GM12864 (cell line): ENCODE measurements around the gene PLXDC2.

Experiments
- DNase-seq: peaks from one replicate; pipeline ENCODE4 v3.0.0-alpha.2; 2011; ENCODE audit warnings: low read depth
- H3K4me3 ChIP-seq: 2 replicates; pipeline ENCODE4 v1.5.1; 2011; ENCODE audit warnings: mild to moderate bottlenecking, low read depth, low read length, control low read depth
- TF ChIP-seq, protein P1 (sequence below): IDR thresholded peaks from 2 replicates; pipeline ENCODE4 v1.5.1; 2011; ENCODE audit warnings: low read depth, mild to moderate bottlenecking, moderate library complexity, low read length, control low read depth, inconsistent platforms; ENCODE audit errors: missing control alignments

The PLXDC2 gene

DNA sequence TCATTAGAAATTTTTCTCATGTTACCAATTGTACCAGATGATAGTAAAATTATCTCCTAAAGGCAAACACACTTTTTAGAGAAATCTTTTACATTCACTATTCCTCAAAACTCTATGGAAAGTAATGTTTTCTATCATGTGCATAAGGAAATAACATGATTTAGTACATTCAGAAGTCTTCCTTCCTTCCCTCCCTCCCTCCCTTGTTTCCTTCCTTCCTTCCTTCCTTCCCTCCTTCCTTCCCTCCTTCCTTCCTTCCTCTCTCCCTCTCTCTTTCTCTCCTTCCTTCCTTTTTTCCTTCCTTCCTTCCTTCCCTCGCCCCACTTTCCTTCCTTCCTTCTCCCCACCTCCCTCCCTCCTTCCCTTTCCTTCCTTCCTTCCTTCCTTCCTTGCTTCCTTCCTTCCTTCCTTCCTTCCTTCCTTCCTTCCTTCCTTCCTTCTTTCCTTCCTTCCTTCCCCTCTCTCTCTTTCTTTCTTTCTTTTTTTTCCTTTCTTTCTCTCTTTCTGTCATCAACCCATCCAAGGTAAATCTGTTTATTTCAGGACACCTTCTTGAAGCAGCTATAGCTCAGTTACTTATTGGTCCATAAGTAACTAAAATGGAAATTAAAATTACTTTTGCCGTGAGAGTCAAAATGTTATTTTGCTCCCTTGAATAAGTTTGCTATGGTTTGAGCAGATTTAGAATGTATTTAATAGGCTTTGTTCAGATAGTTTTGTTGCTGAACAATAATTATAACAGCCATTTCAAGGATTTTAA, 197.9 kb downstream of the PLXDC2 start:
- no peak overlapping the region for H3K4me3 ChIP-seq
- TF ChIP-seq, protein P1, sequence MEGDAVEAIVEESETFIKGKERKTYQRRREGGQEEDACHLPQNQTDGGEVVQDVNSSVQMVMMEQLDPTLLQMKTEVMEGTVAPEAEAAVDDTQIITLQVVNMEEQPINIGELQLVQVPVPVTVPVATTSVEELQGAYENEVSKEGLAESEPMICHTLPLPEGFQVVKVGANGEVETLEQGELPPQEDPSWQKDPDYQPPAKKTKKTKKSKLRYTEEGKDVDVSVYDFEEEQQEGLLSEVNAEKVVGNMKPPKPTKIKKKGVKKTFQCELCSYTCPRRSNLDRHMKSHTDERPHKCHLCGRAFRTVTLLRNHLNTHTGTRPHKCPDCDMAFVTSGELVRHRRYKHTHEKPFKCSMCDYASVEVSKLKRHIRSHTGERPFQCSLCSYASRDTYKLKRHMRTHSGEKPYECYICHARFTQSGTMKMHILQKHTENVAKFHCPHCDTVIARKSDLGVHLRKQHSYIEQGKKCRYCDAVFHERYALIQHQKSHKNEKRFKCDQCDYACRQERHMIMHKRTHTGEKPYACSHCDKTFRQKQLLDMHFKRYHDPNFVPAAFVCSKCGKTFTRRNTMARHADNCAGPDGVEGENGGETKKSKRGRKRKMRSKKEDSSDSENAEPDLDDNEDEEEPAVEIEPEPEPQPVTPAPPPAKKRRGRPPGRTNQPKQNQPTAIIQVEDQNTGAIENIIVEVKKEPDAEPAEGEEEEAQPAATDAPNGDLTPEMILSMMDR: no peak
- DNase-seq: no peak

DNA sequence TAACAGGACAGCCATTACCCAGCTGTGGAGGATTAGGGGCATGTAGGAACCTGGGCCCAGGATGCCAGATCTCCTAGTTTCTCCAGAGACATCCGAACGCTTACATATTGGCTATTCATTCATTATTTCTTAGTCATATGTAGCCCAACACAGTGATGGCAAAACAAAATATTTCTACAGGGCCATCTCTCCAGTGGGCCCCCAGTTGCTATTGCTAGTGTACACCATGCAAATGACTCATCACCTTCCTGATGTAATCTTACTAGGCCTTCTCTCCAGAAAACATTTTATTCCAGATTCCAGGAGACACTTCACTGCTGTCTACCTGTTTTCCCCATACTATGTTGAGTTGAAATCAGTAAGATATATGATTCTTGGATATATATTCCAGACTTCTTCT, 201.7 kb downstream of the PLXDC2 start:
- no peak for DNase-seq
- TF ChIP-seq, protein P1: no peak

DNA sequence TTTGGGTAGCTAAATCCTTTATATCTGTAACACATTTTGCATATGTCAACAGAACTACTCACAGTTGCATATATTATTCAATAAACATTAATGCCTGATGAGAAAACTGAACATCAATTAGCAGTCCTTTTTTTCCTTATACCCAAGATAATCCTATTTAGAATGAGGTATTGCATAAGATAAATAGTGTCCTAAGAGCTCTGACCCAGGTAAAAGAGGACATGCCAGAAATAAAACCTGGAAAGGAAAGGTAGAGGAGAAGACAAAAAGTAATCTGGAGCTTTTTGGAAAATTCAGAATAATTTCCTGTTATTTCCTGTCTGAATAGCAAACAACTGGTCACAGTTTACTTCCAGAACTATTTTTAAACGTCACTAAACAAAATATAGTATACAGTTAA, 204.4 kb downstream of the PLXDC2 start:
- no peak for DNase-seq
- TF ChIP-seq, protein P1: no peak
- no peak overlapping the region for H3K4me3 ChIP-seq

More for the DNA sequence above, 201.7 kb downstream of the PLXDC2 start:
- H3K4me3 ChIP-seq: no peak overlapping the region

DNA sequence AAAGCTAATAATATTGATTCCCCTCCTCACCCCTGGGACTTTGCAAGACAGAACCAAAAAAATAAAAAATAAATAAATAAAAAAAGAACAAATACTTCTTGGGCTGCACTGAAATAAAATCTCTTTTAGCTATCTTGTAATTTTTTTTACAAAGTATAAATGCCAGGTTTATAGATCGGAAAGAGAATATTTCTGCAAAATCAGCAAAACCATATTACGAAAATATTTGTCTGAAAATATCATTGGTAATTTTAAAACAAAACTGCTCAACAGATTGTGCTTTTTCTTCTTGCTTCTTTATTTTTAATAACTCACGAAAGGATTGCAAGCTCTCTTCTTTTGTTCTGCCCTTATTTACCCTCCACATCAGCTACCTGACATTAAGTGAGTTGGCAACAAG, 213.3 kb downstream of the PLXDC2 start:
- H3K4me3 ChIP-seq: no peak overlapping the region
- TF ChIP-seq, protein P1: no peak

DNA sequence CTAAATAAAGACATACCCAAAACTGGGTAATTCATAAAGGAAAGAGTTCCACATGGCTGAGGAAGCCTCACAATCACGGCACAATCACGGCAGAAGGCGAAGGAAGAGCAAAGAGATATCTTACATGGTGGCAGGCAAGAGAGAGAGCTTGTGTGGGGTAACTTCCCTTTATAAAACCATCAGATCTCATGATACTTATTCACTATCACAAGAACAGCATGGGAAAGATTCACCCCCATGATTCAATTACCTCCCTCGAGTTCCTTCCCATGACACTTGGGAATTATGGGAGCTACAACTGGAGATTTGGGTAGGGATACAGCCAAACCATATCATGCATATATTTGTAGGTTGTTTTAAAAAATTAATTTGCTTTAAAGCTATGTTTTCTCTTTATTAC, 217.2 kb downstream of the PLXDC2 start:
- TF ChIP-seq, protein P1: no peak
- no peak overlapping the region for H3K4me3 ChIP-seq
- no peak for DNase-seq

More for the DNA sequence above, 213.3 kb downstream of the PLXDC2 start:
- no peak for DNase-seq

DNA sequence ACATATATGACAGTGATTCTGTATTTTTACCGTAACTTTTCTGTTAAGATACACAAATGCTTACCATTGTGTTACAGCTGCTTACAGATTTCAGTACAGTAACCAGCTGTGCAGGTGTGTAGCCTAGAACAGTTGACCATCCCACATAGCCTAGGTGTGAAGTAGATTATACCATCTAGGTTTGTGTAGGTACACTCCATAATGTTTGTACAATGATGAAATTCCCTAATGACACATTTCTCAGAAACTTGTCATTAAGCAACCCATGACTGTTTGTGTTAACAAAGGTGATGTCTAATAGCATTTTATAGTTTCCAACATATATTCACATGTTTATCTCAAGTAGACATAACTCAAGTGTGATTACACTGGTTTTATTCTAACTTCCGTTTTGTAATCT, 218.5 kb downstream of the PLXDC2 start:
- no peak for DNase-seq
- no peak overlapping the region for H3K4me3 ChIP-seq
- TF ChIP-seq, protein P1: no peak

DNA sequence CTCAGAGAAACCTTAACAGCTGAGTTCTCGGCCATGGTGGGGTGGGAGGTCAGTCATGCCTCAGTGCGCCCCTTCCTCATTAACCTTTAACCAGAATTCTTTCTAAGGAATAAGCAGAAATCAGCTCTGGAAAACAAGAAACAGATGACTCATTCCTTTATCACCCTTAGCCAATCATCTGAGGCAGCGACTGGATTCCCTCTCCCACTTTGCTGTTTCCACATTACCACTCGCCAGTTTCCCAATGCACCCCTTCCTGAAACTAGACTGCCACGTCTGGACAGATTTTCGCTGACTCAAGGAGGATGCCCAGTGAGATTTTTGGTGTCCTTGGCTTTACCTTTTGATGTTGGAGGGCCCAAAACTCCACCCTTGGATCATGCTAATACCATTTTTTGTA, 223.8 kb downstream of the PLXDC2 start:
- TF ChIP-seq, protein P1: no peak
- H3K4me3 ChIP-seq: no peak overlapping the region
- DNase-seq: no peak
